Fibroblast of lung (primary cell): ENCODE results near the gene CLP1. TPM values are rescaled to one million over a fixed set of nuclear protein-coding genes. Genes with fewer than 3 reads are reported as not detected.
"Not testable (repeated sequence)": the region's sequence is repeated elsewhere in the genome, so short reads cannot be mapped to it uniquely, and the experiment has no call there.

ENCODE experiments used
- DNase-seq, 2 donors: peaks; one replicate each; pipeline versions ENCODE4 v3.0.0 to v3.0.0-alpha.2; 2010; ENCODE audit warnings: low read depth in 2 of 2
- H2AFZ ChIP-seq: 2 replicates; pipeline ENCODE4 v1.5.1; 2012; ENCODE audit warnings: low read length, control low read depth, inconsistent platforms
- H3K27ac ChIP-seq: 2 replicates; pipeline ENCODE4 v1.5.1; 2011; ENCODE audit warnings: low read length, control low read depth; ENCODE audit not compliant: insufficient read depth
- H3K27me3 ChIP-seq: 2 replicates; pipeline ENCODE4 v1.5.1; 2011; ENCODE audit warnings: mild to moderate bottlenecking, low read length; ENCODE audit not compliant: control insufficient read depth, insufficient read depth
- H3K36me3 ChIP-seq: 2 replicates; pipeline ENCODE4 v1.5.1; 2011; ENCODE audit warnings: low read length; ENCODE audit not compliant: control insufficient read depth, insufficient read depth
- H3K4me1 ChIP-seq: 2 replicates; pipeline ENCODE4 v1.5.1; 2011; ENCODE audit warnings: low read length; ENCODE audit not compliant: control insufficient read depth, insufficient read depth; ENCODE audit errors: extremely low read depth
- H3K4me2 ChIP-seq: 2 replicates; pipeline ENCODE4 v1.5.1; 2011; ENCODE audit warnings: low read length, control low read depth; ENCODE audit not compliant: insufficient read depth; ENCODE audit errors: extremely low read depth
- H3K4me3 ChIP-seq, 4 experiments: fragments of 200-600 bp in 1 of 4; sonication (generic) in 1 of 4; replicated peaks in 1 of 4; 2 replicates each; pipeline ENCODE4 v1.5.1; 2011 to 2016; ENCODE audit warnings: low read length in 4 of 4, low read depth in 3 of 4, mild to moderate bottlenecking in 3 of 4, control low read depth in 2 of 4, inconsistent platforms in 1 of 4, mixed read lengths in 1 of 4; ENCODE audit not compliant: insufficient read depth in 1 of 4; ENCODE audit errors: control extremely low read depth in 1 of 4
- H3K79me2 ChIP-seq: 2 replicates; pipeline ENCODE4 v1.5.1; 2012; ENCODE audit warnings: mild to moderate bottlenecking, low read length, inconsistent platforms; ENCODE audit not compliant: control insufficient read depth, insufficient read depth
- H3K9ac ChIP-seq: 2 replicates; pipeline ENCODE4 v1.5.1; 2011; ENCODE audit warnings: mild to moderate bottlenecking, low read length, control low read depth; ENCODE audit not compliant: insufficient read depth
- H3K9me3 ChIP-seq: 2 replicates; pipeline ENCODE4 v1.5.1; 2012; ENCODE audit warnings: low read depth, low read length; ENCODE audit not compliant: control insufficient read depth, insufficient read depth
- H4K20me1 ChIP-seq: 2 replicates; pipeline ENCODE4 v1.5.1; 2011; ENCODE audit warnings: low read length; ENCODE audit not compliant: control insufficient read depth, insufficient read depth; ENCODE audit errors: extremely low read depth
- EZH2 ChIP-seq: IDR thresholded peaks from 2 replicates; pipeline ENCODE4 v1.5.1; 2012; ENCODE audit warnings: low read length, control low read depth, mild to moderate bottlenecking; ENCODE audit errors: missing control alignments
- polyA plus RNA-seq, 2 donors: library from polyadenylated mRNA; depleted of rRNA in 1 of 2; stranded (reverse) in 1 of 2; unstranded in 1 of 2; fragments of >200 nt; gene quantifications; 2 replicates each; pipeline ENCODE4 v1.2.1, GENCODE V29; 2011 to 2012; ENCODE audit warnings: missing spikeins in 1 of 2
- total RNA-seq: library from RNA; depleted of rRNA; stranded (reverse); fragments of >200 nt; gene quantifications from 2 replicates; pipeline ENCODE4 v1.2.1, GENCODE V29; 2014
- TF ChIP-seq, protein P1 (sequence below), 2 donors: IDR thresholded peaks in 1 of 2; conservative IDR thresholded peaks in 1 of 2; 1 replicate in 1 of 2; 2 replicates in 1 of 2; pipeline ENCODE4 v1.5.1; 2011 to 2012; ENCODE audit warnings: low read length in 2 of 2, control low read depth in 1 of 2, inconsistent platforms in 1 of 2, low read depth in 1 of 2, mild to moderate bottlenecking in 1 of 2

The CLP1 gene
- total and polyA plus RNA-seq, 2 donors (not counting 1 experiment from before 2014, with no cell fraction given) = 13.2 to 24.1 TPM

DNA sequence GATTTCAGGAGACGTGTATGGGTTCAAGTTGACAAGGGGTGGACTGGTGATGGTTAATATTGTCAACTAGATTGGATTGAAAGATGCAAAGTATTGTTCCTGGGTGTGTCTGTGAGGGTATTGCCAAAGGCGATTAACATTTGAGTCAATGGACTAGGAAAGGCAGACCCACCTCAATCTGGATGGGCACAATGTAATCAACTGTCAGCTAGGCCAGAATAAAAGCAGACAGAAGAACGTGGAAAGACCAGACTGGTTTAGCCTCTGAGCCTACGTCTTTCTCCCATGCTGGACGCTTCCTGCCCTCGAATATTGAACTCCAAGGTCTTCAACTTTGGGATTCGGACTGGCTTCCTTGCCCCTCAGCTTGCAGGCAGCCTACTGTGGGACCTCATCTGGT, 6.2 kb upstream of the CLP1 start:
- no peak overlapping the region for H3K4me2 ChIP-seq
- TF ChIP-seq, protein P1, sequence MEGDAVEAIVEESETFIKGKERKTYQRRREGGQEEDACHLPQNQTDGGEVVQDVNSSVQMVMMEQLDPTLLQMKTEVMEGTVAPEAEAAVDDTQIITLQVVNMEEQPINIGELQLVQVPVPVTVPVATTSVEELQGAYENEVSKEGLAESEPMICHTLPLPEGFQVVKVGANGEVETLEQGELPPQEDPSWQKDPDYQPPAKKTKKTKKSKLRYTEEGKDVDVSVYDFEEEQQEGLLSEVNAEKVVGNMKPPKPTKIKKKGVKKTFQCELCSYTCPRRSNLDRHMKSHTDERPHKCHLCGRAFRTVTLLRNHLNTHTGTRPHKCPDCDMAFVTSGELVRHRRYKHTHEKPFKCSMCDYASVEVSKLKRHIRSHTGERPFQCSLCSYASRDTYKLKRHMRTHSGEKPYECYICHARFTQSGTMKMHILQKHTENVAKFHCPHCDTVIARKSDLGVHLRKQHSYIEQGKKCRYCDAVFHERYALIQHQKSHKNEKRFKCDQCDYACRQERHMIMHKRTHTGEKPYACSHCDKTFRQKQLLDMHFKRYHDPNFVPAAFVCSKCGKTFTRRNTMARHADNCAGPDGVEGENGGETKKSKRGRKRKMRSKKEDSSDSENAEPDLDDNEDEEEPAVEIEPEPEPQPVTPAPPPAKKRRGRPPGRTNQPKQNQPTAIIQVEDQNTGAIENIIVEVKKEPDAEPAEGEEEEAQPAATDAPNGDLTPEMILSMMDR (conservative IDR thresholded peaks at IDR 0.05 in 1 of 2, IDR thresholded peaks at IDR 0.05 in 1 of 2; ENCODE audit: low read depth in 1 of 2, low read length in 2 of 2) = no peak
- no peak for TF ChIP-seq EZH2
- no peaks in the 10 kb centered on the region for H3K9me3 ChIP-seq
- peaks cover 20% of the 10 kb centered on the region for H3K27me3 ChIP-seq
- no peak overlapping the region for H3K9ac ChIP-seq
- H3K4me1 ChIP-seq = peaks cover 15% of the 10 kb centered on the region
- H3K79me2 ChIP-seq = no peaks in the 10 kb centered on the region
- H3K36me3 ChIP-seq = no peaks in the 10 kb centered on the region
- no peak for DNase-seq
- H2AFZ ChIP-seq = no peak overlapping the region
- no peak overlapping the region for H3K27ac ChIP-seq
- H3K4me3 ChIP-seq = no peak overlapping the region
- H4K20me1 ChIP-seq = no peaks in the 10 kb centered on the region

- not testable (repeated sequence) for H2AFZ ChIP-seq, H4K20me1 ChIP-seq, H3K4me2 ChIP-seq, H3K27ac ChIP-seq, H3K4me3 ChIP-seq, H3K36me3 ChIP-seq, H3K9ac ChIP-seq, H3K9me3 ChIP-seq, DNase-seq, H3K79me2 ChIP-seq
- H3K27me3 ChIP-seq = peaks cover 12% of the 10 kb centered on the region
- H3K4me1 ChIP-seq = peaks cover 17% of the 10 kb centered on the region
Measured at GRCh38 chr11:57652230-57652629, 5.3 kb upstream of the CLP1 start.

DNA sequence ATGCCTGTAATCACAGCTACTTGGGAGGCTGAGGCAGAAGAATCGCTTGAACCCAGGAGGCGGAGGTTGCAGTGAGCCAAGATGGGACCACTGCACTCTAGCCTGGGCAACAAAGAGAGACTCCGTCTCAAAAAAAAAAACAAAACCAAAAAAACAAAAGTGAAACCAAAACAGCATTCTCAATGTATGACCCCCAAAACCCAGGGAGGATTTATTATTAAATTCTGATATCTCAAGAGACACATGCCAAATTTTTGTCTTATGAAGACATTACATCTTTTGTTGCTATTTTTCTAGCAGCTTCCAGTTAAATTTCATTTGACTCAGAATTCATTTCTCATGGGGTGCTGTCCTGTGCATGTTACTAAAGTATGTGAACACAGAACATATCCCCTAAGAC, 4.9 kb upstream of the CLP1 start:
- peak overlapping the region in 2 of 4 experiments; percentile 17 to 29 for H3K4me3 ChIP-seq
- no peaks in the 10 kb centered on the region for H3K9me3 ChIP-seq
- peak overlapping the region; percentile 58 for H3K4me2 ChIP-seq
- H3K4me1 ChIP-seq = peaks cover 14% of the 10 kb centered on the region
- H3K36me3 ChIP-seq = no peaks in the 10 kb centered on the region
- no peak for TF ChIP-seq EZH2
- TF ChIP-seq, protein P1 (conservative IDR thresholded peaks at IDR 0.05 in 1 of 2, IDR thresholded peaks at IDR 0.05 in 1 of 2; ENCODE audit: low read depth in 1 of 2, low read length in 2 of 2) = no peak
- peaks cover 8% of the 10 kb centered on the region for H3K27me3 ChIP-seq
- H3K27ac ChIP-seq = no peak overlapping the region
- H4K20me1 ChIP-seq = no peaks in the 10 kb centered on the region
- H3K9ac ChIP-seq = no peak overlapping the region
- no peak overlapping the region for H2AFZ ChIP-seq
- H3K79me2 ChIP-seq = peaks cover under 1% of the 10 kb centered on the region
- DNase-seq = no peak
